Thoracic aorta (tissue), 2 donors: ENCODE results near the gene ABHD16B. TPM values are rescaled to one million over a fixed set of nuclear protein-coding genes. Genes with fewer than 3 reads are reported as not detected.

ENCODE experiments used
- ATAC-seq: fragments of 150-250 bp; one replicate; pipeline ENCODE4 v1.8.0; 2017; ENCODE audit warnings: low read depth; ENCODE audit not compliant: insufficient number of reproducible peaks, low FRiP score
- DNase-seq: peaks from one replicate; pipeline ENCODE4 v3.0.0-alpha.2; 2020; ENCODE audit warnings: low spot score
- H3K27ac ChIP-seq, 2 donors: fragments of 200-600 bp; sonication (generic); 1 replicate in 1 of 2; 2 replicates in 1 of 2; pipeline ENCODE4 v1.5.1; 2016; ENCODE audit warnings: mild to moderate bottlenecking in 2 of 2, moderate library complexity in 2 of 2
- H3K27me3 ChIP-seq: fragments of 200-600 bp; sonication (generic); replicated peaks from 2 replicates; pipeline ENCODE4 v1.6.0; 2016; ENCODE audit warnings: mild to moderate bottlenecking; ENCODE audit not compliant: insufficient read depth
- H3K36me3 ChIP-seq: fragments of 200-600 bp; sonication (generic); one replicate; pipeline ENCODE4 v1.5.1; 2016
- H3K4me1 ChIP-seq, 2 donors: fragments of 200-600 bp; sonication (generic); 1 replicate in 1 of 2; 2 replicates in 1 of 2; pipeline versions ENCODE4 v1.5.1 to v1.6.0; 2016; ENCODE audit warnings: low read depth in 2 of 2, mild to moderate bottlenecking in 1 of 2; ENCODE audit not compliant: control insufficient read depth in 1 of 2
- H3K4me3 ChIP-seq: fragments of 200-600 bp; sonication (generic); 2 replicates; pipeline ENCODE4 v1.5.1; 2016; ENCODE audit warnings: mild to moderate bottlenecking
- H3K9me3 ChIP-seq: fragments of 200-600 bp; sonication (generic); 2 replicates; pipeline ENCODE4 v1.5.1; 2016
- total RNA-seq, 2 donors: library from RNA; depleted of rRNA; stranded (reverse); fragments of >200 nt; gene quantifications; one replicate each; pipeline versions ENCODE4 v1.1.0 to v1.2.3, GENCODE V29; 2016
- TF ChIP-seq, protein P1 (sequence below): fragments of 200-600 bp; sonication (generic); IDR thresholded peaks from one replicate; pipeline ENCODE4 v1.5.1; 2019; ENCODE audit warnings: antibody characterized with exemption

ABHD16B gene
- total RNA-seq, 2 donors from 2014 or later, result not detected

DNA sequence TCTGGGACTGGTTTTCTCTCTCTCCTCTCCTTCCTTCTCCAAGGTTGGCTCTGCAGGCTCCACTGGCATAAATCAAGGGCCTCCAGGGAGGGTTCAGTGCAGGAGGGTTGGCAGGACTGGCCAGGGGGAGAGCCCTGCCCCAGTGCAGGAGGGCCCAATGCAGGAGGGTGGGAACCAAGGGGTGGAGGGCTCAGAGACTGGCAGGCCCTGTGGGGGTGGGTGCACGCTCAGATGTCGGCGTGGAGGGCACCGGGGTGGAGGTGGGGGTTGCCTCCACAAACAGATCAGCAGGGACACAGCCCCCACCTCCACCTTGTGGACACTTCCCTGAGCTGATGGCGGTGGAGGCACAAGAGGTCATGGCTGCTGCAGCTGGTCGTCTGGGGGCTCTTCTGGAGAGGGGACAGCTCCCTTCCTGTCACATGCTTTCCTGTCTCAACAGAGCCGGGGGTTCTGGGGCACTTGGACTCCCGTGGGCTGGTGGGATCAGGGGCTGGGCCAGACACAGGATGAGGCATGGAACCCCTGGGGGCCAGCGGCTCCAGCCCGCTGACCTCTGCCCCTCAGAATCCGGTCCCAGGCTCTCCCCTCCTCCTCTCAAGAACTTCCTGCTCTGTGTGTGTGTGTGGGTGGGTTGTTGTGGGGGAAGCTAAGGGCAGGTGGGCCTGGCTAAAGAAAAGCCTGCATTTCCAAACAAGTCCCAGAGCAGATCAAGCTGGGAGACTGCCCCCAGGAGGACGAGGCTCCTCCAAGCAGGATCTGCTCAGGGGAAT is 2.7 kb upstream of the ABHD16B start:
- Histone ChIP-seq H3K4me3 (no peak overlapping the region), H3K36me3 (no peaks in the 10 kb centered on the region), H3K9me3 (no peaks in the 10 kb centered on the region), H3K27ac (no peak overlapping the region), H3K4me1 (peaks cover 25 to 43% of the 10 kb centered on the region in 2 donors), H3K27me3 (peaks cover 5% of the 10 kb centered on the region)
- no peak for ATAC-seq
- TF ChIP-seq, protein P1, sequence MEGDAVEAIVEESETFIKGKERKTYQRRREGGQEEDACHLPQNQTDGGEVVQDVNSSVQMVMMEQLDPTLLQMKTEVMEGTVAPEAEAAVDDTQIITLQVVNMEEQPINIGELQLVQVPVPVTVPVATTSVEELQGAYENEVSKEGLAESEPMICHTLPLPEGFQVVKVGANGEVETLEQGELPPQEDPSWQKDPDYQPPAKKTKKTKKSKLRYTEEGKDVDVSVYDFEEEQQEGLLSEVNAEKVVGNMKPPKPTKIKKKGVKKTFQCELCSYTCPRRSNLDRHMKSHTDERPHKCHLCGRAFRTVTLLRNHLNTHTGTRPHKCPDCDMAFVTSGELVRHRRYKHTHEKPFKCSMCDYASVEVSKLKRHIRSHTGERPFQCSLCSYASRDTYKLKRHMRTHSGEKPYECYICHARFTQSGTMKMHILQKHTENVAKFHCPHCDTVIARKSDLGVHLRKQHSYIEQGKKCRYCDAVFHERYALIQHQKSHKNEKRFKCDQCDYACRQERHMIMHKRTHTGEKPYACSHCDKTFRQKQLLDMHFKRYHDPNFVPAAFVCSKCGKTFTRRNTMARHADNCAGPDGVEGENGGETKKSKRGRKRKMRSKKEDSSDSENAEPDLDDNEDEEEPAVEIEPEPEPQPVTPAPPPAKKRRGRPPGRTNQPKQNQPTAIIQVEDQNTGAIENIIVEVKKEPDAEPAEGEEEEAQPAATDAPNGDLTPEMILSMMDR, result no peak
- no peak for DNase-seq

DNA sequence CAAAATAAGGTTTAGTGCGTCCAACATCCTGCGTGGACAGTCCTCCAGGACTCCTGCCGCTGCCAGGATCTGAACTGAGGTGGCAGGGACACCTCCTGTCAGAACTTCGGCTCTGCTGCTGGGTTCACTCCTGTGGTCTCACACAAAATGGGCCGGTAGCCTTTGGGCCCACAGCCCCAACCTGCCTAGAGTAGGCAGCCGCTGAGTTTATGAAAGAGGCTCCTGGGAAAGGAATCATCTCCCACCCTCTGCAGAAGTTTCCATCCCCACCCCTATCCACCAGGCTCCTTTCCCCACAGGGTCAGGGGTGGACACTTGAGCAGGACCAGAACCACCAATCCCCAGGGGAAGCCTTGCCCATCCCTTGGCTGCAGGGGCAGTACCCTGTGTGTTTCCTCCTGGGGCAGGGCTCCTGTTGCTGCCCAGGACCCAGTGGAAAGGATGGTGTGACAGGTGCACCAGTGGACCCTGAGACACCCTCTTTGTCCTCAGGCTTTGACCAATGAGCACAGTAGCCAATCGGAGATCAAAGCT is 2.1 kb upstream of the ABHD16B start:
- Histone ChIP-seq H3K9me3 (no peaks in the 10 kb centered on the region), H3K27me3 (peaks cover 5% of the 10 kb centered on the region), H3K27ac (no peak overlapping the region), H3K4me1 (peaks cover 23 to 41% of the 10 kb centered on the region in 2 donors), H3K36me3 (no peaks in the 10 kb centered on the region), H3K4me3 (no peak overlapping the region)
- ATAC-seq (no peak), DNase-seq (no peak)
- TF ChIP-seq, protein P1, result no peak

DNA sequence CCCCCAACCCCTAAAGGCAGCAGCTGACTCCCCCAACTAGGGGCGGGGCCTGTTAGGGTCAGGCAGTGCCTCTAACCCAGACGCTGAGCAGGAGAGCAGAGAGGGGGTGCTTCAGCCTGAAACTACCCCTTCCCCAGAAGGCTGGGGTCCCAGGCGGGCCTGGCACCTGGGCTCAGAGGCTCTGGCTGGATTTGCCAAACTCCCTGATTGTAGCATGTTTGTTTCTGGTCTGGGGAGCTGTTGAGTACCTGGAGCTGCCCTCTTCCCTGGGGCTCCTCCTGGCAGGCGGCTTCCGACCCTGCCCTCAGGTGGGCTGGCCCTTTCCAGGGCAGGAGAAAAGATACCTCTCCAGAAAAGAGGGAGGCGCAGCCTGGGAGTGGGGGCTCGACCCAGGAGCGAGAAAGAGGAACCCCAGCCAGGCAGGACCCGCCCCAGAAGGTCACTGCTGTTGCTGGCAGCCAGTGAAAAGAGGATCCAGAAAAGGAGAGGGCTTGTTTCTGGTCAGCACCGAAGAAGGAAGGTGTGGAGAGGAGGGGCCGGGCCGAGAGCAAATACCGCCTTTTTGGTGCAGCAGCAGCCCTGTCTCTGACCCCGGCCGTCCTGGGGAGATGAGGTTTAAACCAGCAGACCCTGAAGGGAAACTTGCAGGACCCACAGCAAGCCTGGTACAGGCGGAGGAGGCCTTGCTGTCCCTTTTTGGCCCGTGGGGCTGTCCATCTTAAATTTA is 810 bp upstream of the ABHD16B start:
- TF ChIP-seq, protein P1, result no peak
- no peak for DNase-seq
- Histone ChIP-seq H3K27me3 (peaks cover 5% of the 10 kb centered on the region), H3K9me3 (no peaks in the 10 kb centered on the region), H3K36me3 (no peaks in the 10 kb centered on the region), H3K27ac (no peak overlapping the region), H3K4me1 (peaks cover 12 to 29% of the 10 kb centered on the region in 2 donors), H3K4me3 (no peak overlapping the region)
- no peak for ATAC-seq

DNA sequence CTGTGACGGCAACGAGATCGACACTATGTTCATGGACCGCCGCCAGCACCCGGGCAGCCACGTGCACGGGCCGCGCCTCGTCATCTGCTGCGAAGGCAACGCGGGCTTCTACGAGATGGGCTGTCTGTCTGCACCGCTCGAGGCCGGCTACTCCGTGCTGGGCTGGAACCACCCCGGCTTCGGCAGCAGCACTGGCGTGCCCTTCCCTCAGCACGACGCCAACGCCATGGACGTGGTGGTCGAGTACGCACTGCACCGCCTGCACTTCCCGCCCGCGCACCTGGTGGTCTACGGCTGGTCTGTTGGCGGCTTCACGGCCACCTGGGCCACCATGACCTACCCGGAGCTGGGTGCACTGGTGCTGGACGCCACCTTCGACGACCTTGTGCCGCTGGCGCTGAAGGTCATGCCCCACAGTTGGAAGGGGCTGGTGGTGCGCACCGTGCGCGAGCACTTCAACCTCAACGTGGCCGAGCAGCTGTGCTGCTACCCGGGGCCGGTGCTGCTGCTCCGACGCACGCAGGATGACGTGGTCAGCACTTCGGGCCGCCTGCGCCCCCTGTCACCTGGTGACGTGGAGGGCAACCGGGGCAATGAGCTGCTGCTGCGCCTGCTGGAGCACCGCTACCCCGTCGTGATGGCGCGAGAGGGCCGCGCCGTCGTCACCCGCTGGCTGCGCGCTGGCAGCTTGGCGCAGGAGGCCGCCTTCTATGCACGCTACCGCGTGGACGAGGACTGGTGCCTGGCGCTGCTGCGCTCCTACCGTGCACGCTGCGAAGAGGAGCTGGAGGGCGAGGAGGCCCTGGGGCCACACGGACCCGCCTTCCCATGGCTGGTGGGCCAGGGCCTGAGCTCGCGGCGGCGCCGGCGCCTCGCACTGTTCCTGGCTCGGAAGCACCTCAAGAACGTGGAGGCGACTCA is 943 bp downstream of the ABHD16B start:
- Histone ChIP-seq H3K4me3 (no peak overlapping the region), H3K9me3 (no peaks in the 10 kb centered on the region), H3K36me3 (no peaks in the 10 kb centered on the region), H3K27ac (no peak overlapping the region), H3K27me3 (peaks cover 5% of the 10 kb centered on the region), H3K4me1 (peaks cover 20 to 43% of the 10 kb centered on the region in 2 donors)
- no peak for ATAC-seq
- DNase-seq, result no peak
- TF ChIP-seq, protein P1, result no peak
